Ovary (tissue), 9 donors: ENCODE data around the gene DKKL1. TPM values are rescaled to one million over a fixed set of nuclear protein-coding genes. Genes with fewer than 3 reads are reported as not detected.

Experiments used
- DNase-seq, 5 donors: peaks; one replicate each; pipeline ENCODE4 v3.0.0-alpha.2; 2019 to 2020
- H3K27ac ChIP-seq, 2 donors: fragments of 200-600 bp; one replicate each; pipeline versions ENCODE4 v1.5.1 to v1.8.0; 2019 to 2022
- H3K27me3 ChIP-seq: fragments of 200-600 bp; one replicate; pipeline ENCODE4 v1.8.0; 2022
- H3K36me3 ChIP-seq: fragments of 200-600 bp; sonication (generic); one replicate; pipeline ENCODE4 v1.5.1; 2019
- H3K4me1 ChIP-seq: one replicate; pipeline ENCODE4 v1.8.1; 2013; ENCODE audit warnings: mild to moderate bottlenecking, moderate library complexity; ENCODE audit not compliant: insufficient read depth
- H3K4me3 ChIP-seq: fragments of 200-600 bp; sonication (generic); one replicate; pipeline ENCODE4 v1.5.1; 2017
- H3K9me3 ChIP-seq, 2 donors: fragments of 200-600 bp in 1 of 2; sonication (generic) in 1 of 2; one replicate each; pipeline versions ENCODE4 v1.5.1 to v1.8.1; 2013 to 2019; ENCODE audit warnings: mild to moderate bottlenecking in 1 of 2, moderate library complexity in 1 of 2
- CTCF ChIP-seq, 3 donors: fragments of 450-650 bp in 2 of 3; fragments of 200-600 bp in 1 of 3; IDR thresholded peaks; one replicate each; pipeline versions ENCODE4 v1.5.1 to v1.8.0; 2016 to 2022; ENCODE audit warnings: antibody characterized with exemption in 3 of 3, mild to moderate bottlenecking in 1 of 3
- EP300 ChIP-seq: sonication (generic); formaldehyde crosslinking; IDR thresholded peaks from one replicate; pipeline ENCODE4 v1.6.1; 2017; ENCODE audit warnings: antibody characterized with exemption
- POLR2A ChIP-seq: fragments of 450-650 bp; IDR thresholded peaks from one replicate; pipeline ENCODE4 v1.6.1; 2017; ENCODE audit warnings: antibody characterized with exemption, mild to moderate bottlenecking, moderate library complexity
- WGBS, 3 donors: extraction: QIAGEN DNeasy Blood & Tissue Kit in 1 of 3; methylation state at CpG; one replicate each; pipeline versions ENCODE4 v1.1.5 to v1.1.7; 2013 to 2017; 5-methylcytosine and 5-hydroxymethylcytosine counted together
- intact Hi-C, 4 donors: fragments of 100-400 bp; cut with DNase I; formaldehyde crosslinking; loops; one replicate each; pipeline versions ENCODE4 v1.11.0 to v1.15.1; 2022 to 2023
- polyA plus RNA-seq, 2 donors: library from polyadenylated mRNA; stranded (reverse); fragments of 200-250 nt in 1 of 2; fragments of 350-450 nt in 1 of 2; fragmentation: Illumina TruSeq in 1 of 2; extraction: RNeasy Lipid Tissue Mini Kit (QIAGEN cat#74804) in 1 of 2; gene quantifications; one replicate each; pipeline ENCODE4 v1.2.3, GENCODE V29; 2013 to 2014
- total RNA-seq, 7 donors: library from RNA; depleted of rRNA in 2 of 7; stranded (reverse); fragments of >200 nt in 2 of 7; fragmentation: NEBNext Ultra II Directional in 3 of 7; extraction: Animal tissue kit (Norgen Biotek cat#: 25700) in 3 of 7; gene quantifications; one replicate each; pipeline versions ENCODE4 v1.1.0 to v1.2.4, GENCODE V29; 2016 to 2023
- donor health status: DM: no; HTN: no; CAD: no; lungs with moderate emphysema.
- donor health status: DM: no; HTN: no; CAD: no.
- donor health status: Bipolar disorder and iron deficiency.
- donor health status: DM: yes; HTN: yes; CAD: no.
- donor health status: DM: no; HTN: no; CAD: no.
- donor health status: DM: yes; HTN: yes; CAD: no.

DKKL1 gene
- total and polyA plus RNA-seq, 9 donors: 0.22 to 2.4 (median 1.1) TPM; not detected in 1

- DNase-seq: no peak
- Histone ChIP-seq H3K36me3 (no peaks in the 10 kb centered on the region), H3K27me3 (no peaks in the 10 kb centered on the region), H3K9me3 (no peaks in the 10 kb centered on the region), H3K4me3 (no peak overlapping the region), H3K27ac (no peak overlapping the region), H3K4me1 (no peaks in the 10 kb centered on the region)
- TF ChIP-seq CTCF (IDR thresholded peaks at IDR 0.05) (no peak), EP300 (no peak), POLR2A (no peak)
- intact Hi-C loops: no loop called here
- WGBS, 3 donors: 83 to 85% (median 84%) methylated on average over 16 of the region's 16 CpGs
These were observed 43.9 kb downstream of the DKKL1 start for GRCh38 chr19:49407482-49408015.

GRCh38 chr19:49408816-49409440 lies 45.3 kb downstream of the DKKL1 start:
- no peaks in the 10 kb centered on the region for H3K9me3 ChIP-seq
- H3K27me3 ChIP-seq: no peaks in the 10 kb centered on the region
- 76 to 81% (median 78%) methylated on average over 8 of the region's 8 CpGs for WGBS, 3 donors
- no peaks in the 10 kb centered on the region for H3K4me1 ChIP-seq
- H3K36me3 ChIP-seq: no peaks in the 10 kb centered on the region
- H3K27ac ChIP-seq: no peak overlapping the region
- H3K4me3 ChIP-seq: no peak overlapping the region
- TF ChIP-seq POLR2A: no peak
- no peak for TF ChIP-seq CTCF (IDR thresholded peaks at IDR 0.05)
- TF ChIP-seq EP300: no peak
- intact Hi-C loops: no loop called here
- no peak for DNase-seq

GRCh38 chr19:49409441-49410029 lies 45.9 kb downstream of the DKKL1 start:
- intact Hi-C loops: no loop called here
- no peak overlapping the region for H3K4me3 ChIP-seq
- 74 to 79% (median 79%) methylated on average over 5 of the region's 5 CpGs for WGBS, 3 donors
- H3K4me1 ChIP-seq: no peaks in the 10 kb centered on the region
- no peak overlapping the region for H3K27ac ChIP-seq
- no peak for TF ChIP-seq EP300
- TF ChIP-seq CTCF (IDR thresholded peaks at IDR 0.05): no peak
- TF ChIP-seq POLR2A: no peak
- no peaks in the 10 kb centered on the region for H3K9me3 ChIP-seq
- no peaks in the 10 kb centered on the region for H3K27me3 ChIP-seq
- no peaks in the 10 kb centered on the region for H3K36me3 ChIP-seq
- DNase-seq: no peak

GRCh38 chr19:49411681-49412326 lies 48.1 kb downstream of the DKKL1 start:
- H3K27me3 ChIP-seq: no peaks in the 10 kb centered on the region
- no peak overlapping the region for H3K27ac ChIP-seq
- H3K9me3 ChIP-seq: no peaks in the 10 kb centered on the region
- 72 to 75% (median 72%) methylated on average over 3 of the region's 3 CpGs for WGBS, 3 donors
- no peaks in the 10 kb centered on the region for H3K36me3 ChIP-seq
- H3K4me3 ChIP-seq: no peak overlapping the region
- DNase-seq: no peak
- TF ChIP-seq CTCF (IDR thresholded peaks at IDR 0.05): no peak
- TF ChIP-seq EP300: no peak
- TF ChIP-seq POLR2A: no peak
- no peaks in the 10 kb centered on the region for H3K4me1 ChIP-seq
- intact Hi-C loops: no loop called here
